Caco-2 (cell line): ENCODE measurements around the gene CDC16. TPM values are rescaled to one million over a fixed set of nuclear protein-coding genes. Genes with fewer than 3 reads are reported as not detected.

Experiments
- BruUV-seq: library from RNA; stranded (reverse); fragments of 400-500 nt; replicated peaks from 2 replicates; lab custom pipeline; 2021; lab: Mats Ljungman, UMichigan
- CTCF ChIA-PET: fragments of 300-600 bp; sonication (Branson Sonifier 250); formaldehyde crosslinking; loops from one replicate; lab custom pipeline; 2022; ENCODE audit warnings: antibody characterized with exemption; lab: Charles Lee
- POLR2A ChIA-PET: fragments of 300-600 bp; sonication (Branson Sonifier 250); formaldehyde crosslinking; loops from one replicate; lab custom pipeline; 2022; ENCODE audit warnings: antibody characterized with exemption; lab: Charles Lee
- DNase-seq, 2 experiments: peaks; one replicate each; pipeline versions ENCODE4 v3.0.0 to v3.0.0-alpha.2; 2020 to 2022
- H3K27me3 ChIP-seq: replicated peaks from 2 replicates; pipeline ENCODE4 v1.6.0; 2011; ENCODE audit warnings: low read length; ENCODE audit not compliant: control insufficient read depth, insufficient read depth
- H3K36me3 ChIP-seq: 2 replicates; pipeline ENCODE4 v1.5.1; 2011; ENCODE audit warnings: low read length; ENCODE audit not compliant: control insufficient read depth, insufficient read depth
- H3K4me1 ChIP-seq: fragments of 250-450 bp; sonication (Bioruptor Pico); 2 replicates; pipeline ENCODE4 v1.5.1; 2020; ENCODE audit warnings: mild to moderate bottlenecking
- H3K4me3 ChIP-seq: 2 replicates; pipeline ENCODE4 v1.5.1; 2011; ENCODE audit warnings: low read depth, mild to moderate bottlenecking, control low read depth, low read length
- H3K9me3 ChIP-seq: fragments of 250-450 bp; sonication (Bioruptor Pico); 2 replicates; pipeline ENCODE4 v1.5.1; 2020; ENCODE audit warnings: mild to moderate bottlenecking, moderate library complexity
- H3K27ac Mint-ChIP-seq: one replicate; pipeline ENCODE4 v1.8.0; 2022; ENCODE audit warnings: mixed read lengths; ENCODE audit not compliant: unreplicated experiment
- H3K27me3 Mint-ChIP-seq: one replicate; pipeline ENCODE4 v1.8.0; 2022; ENCODE audit warnings: mixed read lengths; ENCODE audit not compliant: insufficient read depth, unreplicated experiment
- H3K36me3 Mint-ChIP-seq: one replicate; pipeline ENCODE4 v1.8.0; 2022; ENCODE audit warnings: mild to moderate bottlenecking, mixed read lengths; ENCODE audit not compliant: insufficient read depth, unreplicated experiment
- H3K4me1 Mint-ChIP-seq: one replicate; pipeline ENCODE4 v1.8.0; 2022; ENCODE audit warnings: low read depth, mixed read lengths; ENCODE audit not compliant: unreplicated experiment
- H3K4me3 Mint-ChIP-seq: one replicate; pipeline ENCODE4 v1.8.0; 2022; ENCODE audit warnings: mild to moderate bottlenecking, moderate library complexity, mixed read lengths; ENCODE audit not compliant: unreplicated experiment
- H3K9me3 Mint-ChIP-seq: one replicate; pipeline ENCODE4 v1.8.0; 2022; ENCODE audit warnings: mixed read lengths; ENCODE audit not compliant: unreplicated experiment
- CTCF ChIP-seq, 2 experiments: fragments of 200-600 bp in 1 of 2; IDR thresholded peaks; 1 replicate in 1 of 2; 2 replicates in 1 of 2; pipeline versions ENCODE4 v1.5.1 to v1.8.0; 2011 to 2022; ENCODE audit warnings: antibody characterized with exemption in 1 of 2, control low read depth in 1 of 2, inconsistent platforms in 1 of 2, low read depth in 1 of 2, low read length in 1 of 2, mild to moderate bottlenecking in 1 of 2, moderate library complexity in 1 of 2; ENCODE audit not compliant: insufficient read depth in 1 of 2, severe bottlenecking in 1 of 2, unreplicated experiment in 1 of 2
- intact Hi-C: fragments of 100-400 bp; cut with micrococcal nuclease; formaldehyde crosslinking; loops from one replicate; pipeline ENCODE4 v1.10.0; 2022; ENCODE audit not compliant: unreplicated experiment
- total RNA-seq: library from RNA; stranded (reverse); gene quantifications from 2 replicates; pipeline ENCODE4 v1.2.3, GENCODE V29; 2022

Gene CDC16
- total RNA-seq, 1 experiment from 2014 or later = 80.5 TPM

DNA sequence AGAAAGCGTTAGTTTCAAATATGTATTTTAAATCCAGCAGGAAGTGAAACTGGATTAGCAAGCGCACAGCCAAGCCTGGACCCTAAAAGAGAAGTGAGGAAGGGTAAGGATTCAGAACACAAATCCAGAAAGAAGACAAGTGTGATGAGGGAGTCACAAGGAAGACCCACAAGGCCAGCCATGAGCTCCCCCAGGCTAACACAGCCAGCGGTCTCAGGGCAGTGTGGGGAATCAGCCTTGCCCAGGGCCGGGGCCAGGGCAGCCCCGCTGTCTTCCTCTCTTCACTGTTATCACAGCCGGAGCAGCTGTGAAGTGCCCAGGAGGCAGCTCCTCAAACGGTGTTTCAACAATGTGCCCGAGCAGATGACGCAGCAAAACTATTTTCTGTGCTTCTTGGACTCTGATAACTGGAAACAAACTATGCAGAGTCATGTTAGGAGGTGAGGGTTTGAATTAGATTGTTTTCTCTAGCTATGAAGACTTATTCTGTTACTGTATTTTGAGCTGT is 12.2 kb upstream of the CDC16 start:
- intact Hi-C loops = no loop called here
- no peaks in the 10 kb centered on the region for H3K9me3 ChIP-seq
- H3K4me1 ChIP-seq = no peaks in the 10 kb centered on the region
- BruUV-seq = no TSS peak
- peaks cover 5% of the 10 kb centered on the region for H3K36me3 Mint-ChIP-seq
- POLR2A ChIA-PET = no interaction called here
- peaks cover 10% of the 10 kb centered on the region for H3K9me3 Mint-ChIP-seq
- H3K36me3 ChIP-seq = no peaks in the 10 kb centered on the region
- H3K27me3 ChIP-seq = no peaks in the 10 kb centered on the region
- H3K27me3 Mint-ChIP-seq = peaks cover 3% of the 10 kb centered on the region
- H3K4me3 Mint-ChIP-seq = no peak overlapping the region
- CTCF ChIA-PET = no interaction called here
- no peak for DNase-seq
- no peak for TF ChIP-seq CTCF (IDR thresholded peaks at IDR 0.05; ENCODE audit: insufficient read depth in 1 of 2, low read depth in 1 of 2, low read length in 1 of 2, severe bottlenecking in 1 of 2, unreplicated experiment in 1 of 2)
- peaks cover 7% of the 10 kb centered on the region for H3K4me1 Mint-ChIP-seq
- no peak overlapping the region for H3K27ac Mint-ChIP-seq
- H3K4me3 ChIP-seq = no peak overlapping the region

DNA sequence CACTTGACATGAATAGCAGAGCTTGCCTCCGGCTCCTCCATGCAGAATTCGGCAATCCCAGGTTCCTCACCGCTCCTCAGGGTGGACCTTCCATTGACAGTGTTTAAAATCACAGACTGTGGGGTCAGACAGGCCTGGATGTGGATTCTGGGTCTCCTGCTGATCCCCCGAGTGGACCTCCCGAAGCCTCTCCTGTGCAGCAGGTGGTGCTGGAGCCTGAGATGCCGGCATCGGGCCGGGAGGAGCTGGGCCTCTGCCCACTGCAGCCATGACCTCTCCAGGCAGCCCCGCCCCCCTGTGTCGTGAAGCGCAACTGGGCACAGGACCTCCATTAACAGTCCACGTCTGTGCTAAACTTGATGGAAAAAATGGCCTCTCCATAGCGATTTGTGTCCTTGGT is 10.5 kb upstream of the CDC16 start:
- Mint-ChIP-seq H3K4me1 (peaks cover 7% of the 10 kb centered on the region), H3K27ac (no peak overlapping the region), H3K27me3 (peaks cover 3% of the 10 kb centered on the region), H3K9me3 (peaks cover 10% of the 10 kb centered on the region), H3K36me3 (peaks cover 5% of the 10 kb centered on the region), H3K4me3 (no peak overlapping the region)
- ChIA-PET POLR2A (no interaction called here), CTCF (no interaction called here)
- no peaks in the 10 kb centered on the region for H3K9me3 ChIP-seq
- BruUV-seq = no TSS peak
- no peaks in the 10 kb centered on the region for H3K27me3 ChIP-seq
- intact Hi-C loops = no loop called here
- no peak for DNase-seq
- H3K36me3 ChIP-seq = no peaks in the 10 kb centered on the region
- TF ChIP-seq CTCF (IDR thresholded peaks at IDR 0.05; ENCODE audit: insufficient read depth in 1 of 2, low read depth in 1 of 2, low read length in 1 of 2, severe bottlenecking in 1 of 2, unreplicated experiment in 1 of 2) = no peak
- H3K4me3 ChIP-seq = no peak overlapping the region
- no peaks in the 10 kb centered on the region for H3K4me1 ChIP-seq

- peaks cover 10% of the 10 kb centered on the region for H3K9me3 Mint-ChIP-seq
- no peak for TF ChIP-seq CTCF (IDR thresholded peaks at IDR 0.05; ENCODE audit: insufficient read depth in 1 of 2, low read depth in 1 of 2, low read length in 1 of 2, severe bottlenecking in 1 of 2, unreplicated experiment in 1 of 2)
- H3K27ac Mint-ChIP-seq = no peak overlapping the region
- DNase-seq = no peak
- Histone ChIP-seq H3K36me3 (no peaks in the 10 kb centered on the region), H3K27me3 (no peaks in the 10 kb centered on the region), H3K9me3 (no peaks in the 10 kb centered on the region), H3K4me3 (no peak overlapping the region), H3K4me1 (no peaks in the 10 kb centered on the region)
- ChIA-PET POLR2A (no interaction called here), CTCF (interaction anchor here (0.8 kb wide), 1 partner anchor 501 kb away, joined by 3 read pairs; no protein-coding TSS in a partner anchor)
- intact Hi-C loops = loop anchor here (1.0 to 5.0 kb wide), 2 partner anchors 363 to 408 kb away; partner anchors contain the start of gene GAS6
- H3K36me3 Mint-ChIP-seq = peaks cover 5% of the 10 kb centered on the region
- H3K4me3 Mint-ChIP-seq = no peak overlapping the region
- peaks cover 15% of the 10 kb centered on the region for H3K4me1 Mint-ChIP-seq
- BruUV-seq = no TSS peak
- H3K27me3 Mint-ChIP-seq = peaks cover 3% of the 10 kb centered on the region
Observed at GRCh38 chr13:114225610-114226009, 9.1 kb upstream of the CDC16 start.
